ENCODE data around the gene SOX10. TPM values are rescaled to one million over a fixed set of nuclear protein-coding genes. Genes with fewer than 3 reads are reported as not detected.
"Not testable (repeated sequence)": the region's sequence is repeated elsewhere in the genome, so short reads cannot be mapped to it uniquely, and the experiment has no call there.

Gene SOX10
- total RNA-seq, 1 donor from 2014 or later: not detected

DNA sequence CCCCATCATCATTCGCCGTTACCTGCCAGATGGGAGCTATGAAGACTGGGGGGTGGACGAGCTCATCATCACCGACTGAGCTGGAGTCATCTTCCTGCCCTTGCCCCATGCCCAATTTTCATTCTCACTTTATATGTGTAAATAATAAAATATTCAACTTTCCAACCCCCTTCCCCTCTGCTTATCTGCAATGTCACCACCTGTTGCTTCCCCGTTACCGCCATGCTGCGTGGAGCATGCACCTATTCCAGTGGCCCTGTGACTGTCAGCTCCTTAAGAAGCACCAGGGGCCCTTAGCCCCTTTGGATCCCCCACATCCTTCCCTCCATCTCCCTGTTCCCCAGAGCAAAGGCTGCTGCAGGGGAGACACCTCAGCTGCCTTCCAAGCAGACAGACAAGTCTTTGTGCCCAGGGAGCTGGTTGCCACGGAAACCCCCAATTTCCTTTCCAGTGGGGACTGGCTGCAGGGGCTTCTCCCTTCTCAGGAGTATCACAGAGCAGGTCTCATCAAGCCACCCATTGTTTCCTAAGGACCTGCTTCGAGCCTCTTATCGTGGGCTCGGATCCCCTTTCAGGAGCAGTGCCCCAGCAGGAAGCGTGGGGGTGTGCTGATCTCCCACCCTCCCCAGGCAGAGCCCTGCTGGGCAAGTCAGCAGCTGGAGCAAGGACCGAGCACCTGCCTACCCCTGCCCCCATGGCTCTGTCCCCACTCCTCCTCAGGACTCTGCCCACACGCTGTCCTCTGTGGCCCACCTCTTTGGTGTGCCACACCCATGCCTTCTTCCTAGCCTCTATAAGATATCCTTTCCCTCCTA lies 16.5 kb downstream of the SOX10 start:
- no peak for DNase-seq (ENCODE audit: low spot score)

DNA sequence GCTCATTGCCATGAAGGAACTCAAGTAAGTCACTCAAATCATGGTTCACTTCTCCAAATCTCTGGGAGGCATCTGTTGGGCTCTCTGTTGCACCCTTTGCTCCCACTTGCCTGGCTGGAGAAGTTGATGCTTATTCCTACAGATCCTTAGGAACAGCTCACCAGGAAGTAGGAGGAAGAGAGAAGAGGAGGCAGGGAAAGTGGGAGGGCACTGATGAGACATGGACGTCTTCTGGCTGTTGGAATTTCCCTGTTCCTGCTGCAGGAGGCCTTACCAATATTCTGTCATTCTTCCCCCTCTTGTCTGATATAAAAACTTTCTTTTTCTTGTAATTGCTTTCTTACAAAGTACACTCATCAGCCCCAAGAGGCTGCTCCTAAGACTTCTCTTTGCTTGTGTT lies 17.2 kb downstream of the SOX10 start:
- no peak for DNase-seq (ENCODE audit: low spot score)

DNA sequence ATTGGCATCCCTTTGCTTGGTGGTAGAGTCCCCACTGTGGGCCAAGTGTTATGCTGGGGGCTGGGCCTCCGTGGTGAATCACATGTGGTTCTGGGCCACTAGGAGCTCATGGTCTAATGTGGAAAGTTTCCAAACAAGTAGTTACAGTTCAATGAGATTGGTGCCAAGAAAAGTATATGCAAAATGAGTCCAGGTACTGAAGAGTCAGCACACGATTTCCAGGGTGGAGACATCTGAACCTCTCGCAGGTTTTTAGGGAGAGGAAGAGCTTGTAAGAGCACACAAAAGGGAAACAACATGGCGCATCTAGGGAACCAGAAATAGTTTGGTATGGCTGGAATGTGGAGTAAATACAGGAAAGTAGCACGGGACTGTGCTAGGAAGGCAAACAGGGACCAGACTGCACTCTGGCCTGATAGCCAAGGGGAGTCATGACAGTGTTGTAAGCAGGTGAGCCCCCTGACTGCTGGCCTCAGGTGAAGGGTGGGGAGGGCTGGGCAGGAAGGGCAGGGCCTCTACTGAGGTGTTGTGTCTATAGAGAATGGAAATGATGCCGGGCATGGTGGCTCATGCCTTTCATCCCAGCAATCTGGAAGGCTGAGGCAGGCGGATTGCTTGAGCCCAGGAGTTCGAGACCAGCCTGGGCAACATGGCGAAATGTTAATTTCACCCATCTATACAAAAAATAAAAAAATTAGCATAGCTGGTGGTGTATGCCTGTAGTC lies 18.3 kb downstream of the SOX10 start:
- no peak for DNase-seq (ENCODE audit: low spot score)

DNA sequence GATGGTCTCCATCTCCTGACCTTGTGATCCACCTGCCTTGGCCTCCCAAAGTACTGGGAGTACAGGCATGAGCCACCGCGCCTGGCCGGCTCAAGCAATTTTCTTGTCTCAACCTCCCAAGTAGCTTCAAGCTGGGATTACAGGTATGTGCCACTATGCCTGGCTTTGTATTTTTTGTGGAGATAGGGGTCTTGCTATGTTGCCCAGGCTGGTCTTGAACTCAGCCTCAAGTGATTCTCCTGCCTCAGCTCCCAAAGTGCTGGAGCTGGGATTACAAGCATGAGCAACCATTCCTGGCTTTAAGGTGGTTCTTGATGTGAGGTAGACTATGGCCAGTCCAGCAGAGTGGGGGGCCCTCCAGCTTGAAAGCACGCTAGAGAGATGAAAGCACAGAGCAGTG lies 23.3 kb downstream of the SOX10 start:
- DNase-seq (ENCODE audit: low spot score): no peak

DNA sequence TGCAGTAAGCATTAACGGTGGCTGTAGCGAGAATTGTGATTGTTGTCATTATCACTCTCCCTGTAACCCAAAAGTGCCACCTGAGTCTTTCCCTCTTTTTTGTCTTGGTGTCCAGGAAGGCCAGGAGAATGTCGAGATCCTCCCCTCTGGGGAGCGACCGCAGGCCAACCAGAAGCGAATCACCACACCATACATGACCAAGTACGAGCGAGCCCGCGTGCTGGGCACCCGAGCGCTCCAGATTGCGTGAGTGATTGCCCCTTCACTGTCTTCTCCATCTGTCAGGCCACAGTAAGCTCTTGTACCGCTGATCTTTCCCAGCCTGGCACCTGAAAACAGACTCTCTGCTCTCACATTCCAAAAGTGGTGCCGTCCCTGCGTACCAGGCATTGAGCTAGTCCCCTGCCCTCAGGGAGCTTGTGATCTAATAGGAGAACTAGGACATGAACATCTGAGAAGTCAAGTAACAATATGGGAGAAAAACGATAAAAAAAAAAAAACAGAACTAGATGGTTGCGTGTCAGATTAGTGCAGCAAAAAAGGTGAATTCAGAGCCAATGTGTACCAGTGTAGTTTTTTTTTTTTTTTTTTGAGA lies 25.0 kb downstream of the SOX10 start:
- DNase-seq (ENCODE audit: low spot score): no peak

DNA sequence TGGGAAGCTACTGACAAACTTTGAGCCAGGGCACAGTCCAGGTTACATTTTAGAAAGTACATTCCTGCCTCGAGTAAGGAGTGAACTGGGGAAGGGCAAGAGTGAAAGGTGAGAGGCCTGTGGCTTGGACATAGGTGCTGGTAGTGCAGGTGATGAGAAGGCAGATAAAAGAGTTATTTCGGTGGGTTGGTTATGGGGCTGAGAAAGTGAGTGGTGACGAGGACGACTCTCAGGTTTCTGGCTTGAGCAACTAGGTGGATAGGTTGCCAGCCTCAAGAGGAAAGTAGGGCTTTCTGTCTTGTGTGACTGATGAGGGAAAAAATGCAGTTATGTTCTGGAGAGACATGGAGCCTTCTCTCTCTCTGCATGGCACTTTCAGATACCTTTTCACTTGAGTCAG lies 27.1 kb downstream of the SOX10 start:
- no peak for DNase-seq (ENCODE audit: low spot score)

DNA sequence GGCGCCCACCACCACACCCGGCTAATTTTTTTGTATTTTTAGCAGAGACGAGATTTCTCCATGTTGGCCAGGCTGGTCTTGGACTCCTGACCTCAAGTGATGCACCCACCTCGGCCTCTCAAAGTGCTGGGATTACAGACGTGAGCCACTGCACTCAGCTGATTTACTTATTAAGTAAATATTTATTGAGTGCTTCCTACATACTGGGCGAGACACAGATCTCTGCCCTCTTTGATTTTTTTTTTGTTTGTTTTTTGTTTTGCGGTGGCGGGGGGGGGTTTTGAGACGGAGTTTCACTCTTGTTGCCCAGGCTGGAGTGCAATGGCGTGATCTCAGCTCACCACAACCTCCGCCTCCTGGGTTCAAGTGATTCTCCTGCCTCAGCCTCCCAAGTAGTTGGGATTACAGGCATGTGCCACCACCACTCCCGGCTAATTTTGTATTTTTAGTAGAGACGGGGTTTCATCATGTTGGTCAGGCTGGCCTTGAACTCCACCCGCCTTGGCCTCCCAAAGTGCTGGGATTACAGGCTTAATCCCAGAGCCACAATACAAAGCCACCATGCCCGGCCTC lies 28.4 kb downstream of the SOX10 start:
- DNase-seq (ENCODE audit: low spot score): not testable (repeated sequence)

DNA sequence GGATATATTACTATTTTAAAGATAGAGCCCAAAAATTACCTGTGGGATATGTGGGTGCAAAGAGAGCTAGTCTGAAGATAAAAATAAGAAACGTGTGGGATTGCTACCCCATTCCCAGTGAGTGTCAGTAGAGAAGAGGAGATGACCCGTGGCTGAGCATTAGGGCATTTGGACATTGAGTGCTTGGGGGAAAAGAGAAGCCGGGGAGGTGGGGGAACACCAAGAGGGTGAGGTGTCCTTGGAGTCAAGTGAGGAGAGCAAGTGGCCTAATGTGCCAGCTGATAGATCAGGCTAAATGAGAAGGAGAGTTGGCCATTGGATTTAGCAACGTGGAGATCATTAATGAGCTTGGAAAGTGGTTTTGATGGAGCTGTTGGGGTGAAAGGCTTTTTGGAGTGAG lies 29.7 kb downstream of the SOX10 start:
- no peak for DNase-seq (ENCODE audit: low spot score)

DNA sequence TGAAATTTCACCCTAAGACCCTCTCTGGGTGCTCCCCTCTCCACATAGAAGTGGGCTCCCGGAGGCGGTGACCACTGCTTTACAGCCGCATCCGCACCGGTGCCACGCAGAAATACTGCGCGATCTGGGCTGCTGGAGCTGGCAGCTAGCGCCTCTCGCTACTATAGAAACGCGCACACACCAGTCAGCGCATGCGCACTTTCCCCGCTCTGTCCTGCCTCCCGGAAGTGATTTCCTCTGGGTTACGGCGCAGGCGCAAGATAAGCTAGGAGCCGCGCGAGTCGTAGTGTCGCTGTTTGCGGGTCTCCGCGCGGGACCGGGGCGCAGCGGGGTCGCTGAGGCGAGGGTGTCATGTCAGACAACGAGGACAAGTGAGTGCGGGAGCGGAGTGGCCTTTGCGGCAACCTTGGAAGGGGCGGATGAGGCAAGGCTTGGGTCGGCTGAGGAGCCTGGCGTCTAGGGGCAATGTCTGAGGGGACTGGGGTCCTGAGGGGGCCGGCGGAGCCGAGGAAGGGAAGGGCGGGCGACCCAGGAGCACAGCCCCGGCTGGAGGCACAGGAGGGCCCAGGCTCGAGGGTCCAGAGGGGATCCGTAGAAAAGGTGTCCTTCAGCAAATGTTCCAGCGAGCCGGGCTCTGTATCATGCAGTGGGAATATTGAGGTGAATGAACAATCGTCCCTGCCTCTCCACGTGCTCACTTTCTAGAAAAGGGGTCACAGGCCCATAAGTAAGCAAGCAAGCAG lies 30.7 kb downstream of the SOX10 start, which contains the start of the genes C22orf23 and POLR2F:
Gene C22orf23 (minus strand): TSS at position 165 of the 743 bp plus-strand sequence. CDS start 452 bp downstream, outside the sequence.
Gene POLR2F (plus strand): TSS at position 263 of the 743 bp plus-strand sequence. CDS start 89 bp downstream, at position 352.
- peak; percentile 99 for DNase-seq (ENCODE audit: low spot score)

DNA sequence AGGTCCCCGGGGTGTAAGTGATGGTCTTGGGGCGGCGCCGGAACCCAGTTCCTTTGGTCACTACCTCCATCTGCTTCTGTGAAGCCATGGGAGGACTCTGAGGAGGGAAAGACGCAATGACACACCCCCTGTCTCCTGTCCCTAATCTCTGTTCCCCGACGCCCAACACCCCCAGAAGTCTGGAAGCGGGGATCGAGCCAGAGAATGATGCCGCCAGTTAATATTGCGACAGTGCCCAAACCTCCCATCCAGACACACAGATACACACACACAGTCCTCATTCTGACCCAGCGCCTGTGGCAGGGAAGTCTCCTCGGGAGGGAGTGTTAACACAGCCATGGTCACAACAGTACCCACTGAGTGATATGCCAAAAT lies 31.3 kb downstream of the SOX10 start:
- no peak for DNase-seq (ENCODE audit: low spot score)

DNA sequence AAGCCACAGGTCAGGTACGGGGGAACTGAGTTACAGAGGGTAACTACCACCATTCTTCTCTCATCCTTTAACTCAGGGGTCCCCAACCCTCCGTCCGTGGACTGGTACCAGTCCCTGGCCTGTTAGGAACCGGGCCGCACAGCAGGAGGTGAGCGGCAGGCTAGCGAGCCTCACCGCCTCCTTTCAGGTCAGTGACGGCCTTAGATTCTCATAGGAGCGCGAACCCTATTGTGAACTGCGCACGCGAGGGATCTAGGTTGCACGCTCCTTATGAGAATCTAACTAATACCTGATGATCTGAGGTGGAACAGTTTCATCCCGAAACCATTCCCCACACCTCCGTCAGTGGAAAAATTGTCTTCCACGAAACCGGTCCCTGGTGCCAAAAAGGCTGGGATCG lies 31.7 kb downstream of the SOX10 start:
- DNase-seq (ENCODE audit: low spot score): not testable (repeated sequence)

DNA sequence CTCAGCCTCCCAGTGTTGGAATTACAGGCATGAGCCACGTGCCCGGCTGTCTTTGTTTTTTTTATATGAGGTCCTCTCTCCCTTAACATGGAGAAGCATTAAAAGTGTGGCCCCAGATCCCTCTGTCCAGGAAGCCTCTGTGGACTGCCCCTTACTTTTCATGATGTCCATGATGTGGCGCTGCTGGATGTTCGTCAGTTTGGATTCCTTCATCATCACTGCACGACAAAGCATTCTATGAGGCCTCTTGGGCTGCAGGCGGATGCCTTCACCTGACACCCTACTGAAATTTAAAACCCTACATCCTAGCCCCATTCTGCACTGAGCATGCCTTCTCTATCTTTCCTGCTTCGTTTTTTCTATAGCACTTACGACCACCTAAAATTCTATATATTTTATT lies 33.0 kb downstream of the SOX10 start:
- no peak for DNase-seq (ENCODE audit: low spot score)

DNA sequence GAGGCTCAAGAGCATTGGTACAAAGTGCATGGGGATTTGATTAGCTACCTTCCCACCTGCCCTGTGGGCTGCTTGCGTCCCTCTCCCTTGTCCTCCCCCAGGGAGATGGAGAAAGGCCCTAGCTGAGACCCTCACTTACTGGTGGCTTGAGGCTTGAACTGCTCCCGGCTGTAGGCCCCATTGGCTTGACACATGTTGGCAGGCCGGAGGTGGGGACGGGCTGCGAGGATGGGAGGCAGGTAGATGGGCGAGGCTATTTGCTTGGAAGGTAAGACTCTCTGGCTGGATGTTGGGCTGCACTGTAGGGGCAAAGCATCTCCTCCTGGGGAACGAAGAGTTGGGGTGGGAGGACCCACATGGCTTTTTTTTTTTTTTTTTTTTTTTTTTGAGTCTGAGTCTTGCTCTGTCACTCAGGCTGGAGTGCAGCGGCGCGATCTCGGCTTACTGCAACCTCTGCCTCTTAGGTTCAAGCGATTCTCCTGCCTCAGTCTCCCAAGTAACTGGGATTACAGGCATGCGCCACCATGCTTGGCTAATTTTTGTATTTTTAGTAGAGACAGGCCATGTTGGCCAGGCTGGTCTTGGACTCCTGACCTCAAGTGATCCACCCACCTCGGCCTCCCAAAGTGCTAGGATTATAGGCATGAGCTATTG lies 37.1 kb downstream of the SOX10 start:
- DNase-seq (ENCODE audit: low spot score): not testable (repeated sequence)

DNA sequence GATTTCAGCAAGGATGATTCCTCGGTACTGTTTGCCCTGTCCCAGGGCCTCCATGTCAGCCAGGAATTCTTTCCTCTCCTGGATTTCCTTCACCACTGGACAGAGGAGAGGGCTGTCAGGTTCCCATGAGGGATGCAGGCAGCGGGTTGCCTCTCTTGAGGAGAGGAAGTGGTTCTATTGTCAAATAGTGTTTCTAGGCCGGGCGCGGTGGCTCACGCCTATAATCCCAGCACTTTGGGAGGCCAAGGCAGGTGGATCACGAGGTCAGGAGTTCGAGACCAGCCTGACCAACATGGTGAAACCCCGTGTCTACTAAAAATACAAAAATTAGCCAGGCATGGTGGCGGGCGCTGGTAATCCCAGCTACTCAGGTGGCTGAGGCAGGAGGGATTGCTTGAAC lies 39.9 kb downstream of the SOX10 start:
- not testable (repeated sequence) for DNase-seq (ENCODE audit: low spot score)

DNA sequence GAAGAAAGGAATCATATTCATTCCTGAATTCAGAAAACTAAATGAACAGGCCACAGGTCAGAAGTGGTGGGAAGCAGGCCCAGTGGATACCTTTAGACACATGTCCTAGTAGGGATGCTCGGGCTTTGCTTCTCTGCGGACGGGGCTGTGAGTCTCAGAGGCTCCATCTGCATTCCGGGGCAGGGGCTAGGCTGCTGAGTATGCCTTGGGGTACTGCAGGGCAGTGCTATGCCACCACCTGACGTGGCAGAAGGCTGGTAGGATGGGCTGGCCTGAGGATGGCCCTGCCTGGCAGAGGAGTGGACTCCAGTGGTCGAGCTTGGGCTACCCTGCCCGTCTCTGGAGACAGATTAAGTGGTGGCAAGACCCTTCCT lies 40.5 kb downstream of the SOX10 start:
- no peak for DNase-seq (ENCODE audit: low spot score)

DNA sequence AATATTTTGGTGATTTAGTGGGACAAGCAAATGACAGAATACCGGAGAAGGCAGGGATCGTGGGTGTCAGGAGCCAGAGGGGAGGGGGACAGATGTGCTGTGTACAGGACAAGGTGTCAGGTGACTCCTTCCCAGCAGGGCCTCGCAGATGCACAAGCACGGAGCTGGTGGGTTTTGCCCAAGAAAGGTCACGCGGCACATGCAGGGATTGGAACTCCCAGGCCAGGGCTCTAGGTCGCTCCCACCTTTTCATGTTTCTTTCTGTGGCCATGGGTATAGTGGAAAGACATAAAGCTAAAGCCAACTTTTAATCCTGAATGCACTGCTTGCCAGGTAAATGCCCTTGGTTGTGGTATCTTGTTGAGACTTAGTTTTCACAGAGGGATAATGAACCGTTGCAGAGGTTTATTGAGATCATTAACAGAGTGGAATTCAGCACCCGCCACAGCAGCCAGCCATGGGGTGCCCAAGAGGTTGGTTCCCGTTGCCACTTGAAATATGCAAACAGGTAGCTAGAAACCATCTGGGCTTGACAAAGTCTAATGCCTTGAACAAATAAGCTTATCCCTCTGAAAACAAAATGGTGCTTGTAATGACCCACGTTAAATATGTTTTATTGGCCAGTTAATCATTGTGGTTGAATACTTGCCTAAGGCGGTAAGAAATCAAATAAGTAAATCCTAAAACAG lies 41.1 kb downstream of the SOX10 start:
- DNase-seq (ENCODE audit: low spot score): no peak

DNA sequence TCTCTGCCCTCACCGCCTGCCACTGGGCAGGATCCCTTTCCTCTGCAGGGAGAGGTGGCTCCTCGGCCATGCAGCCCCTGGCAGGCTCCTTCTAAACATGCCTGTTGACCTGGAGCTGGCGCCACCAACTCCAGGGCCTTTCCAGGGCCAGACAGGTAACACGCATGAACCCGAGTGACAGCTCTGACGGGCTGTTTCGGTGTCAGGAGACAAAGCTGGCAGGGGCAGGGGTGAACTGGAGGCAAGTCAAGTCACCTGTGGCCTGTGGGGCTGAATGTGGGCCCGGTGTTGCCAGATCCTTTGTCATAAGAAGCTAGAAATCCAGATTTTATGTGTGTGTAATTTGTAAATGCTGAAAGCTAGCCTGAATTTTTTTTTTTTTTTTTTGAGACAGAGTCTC lies 42.2 kb downstream of the SOX10 start:
- no peak for DNase-seq (ENCODE audit: low spot score)

DNA sequence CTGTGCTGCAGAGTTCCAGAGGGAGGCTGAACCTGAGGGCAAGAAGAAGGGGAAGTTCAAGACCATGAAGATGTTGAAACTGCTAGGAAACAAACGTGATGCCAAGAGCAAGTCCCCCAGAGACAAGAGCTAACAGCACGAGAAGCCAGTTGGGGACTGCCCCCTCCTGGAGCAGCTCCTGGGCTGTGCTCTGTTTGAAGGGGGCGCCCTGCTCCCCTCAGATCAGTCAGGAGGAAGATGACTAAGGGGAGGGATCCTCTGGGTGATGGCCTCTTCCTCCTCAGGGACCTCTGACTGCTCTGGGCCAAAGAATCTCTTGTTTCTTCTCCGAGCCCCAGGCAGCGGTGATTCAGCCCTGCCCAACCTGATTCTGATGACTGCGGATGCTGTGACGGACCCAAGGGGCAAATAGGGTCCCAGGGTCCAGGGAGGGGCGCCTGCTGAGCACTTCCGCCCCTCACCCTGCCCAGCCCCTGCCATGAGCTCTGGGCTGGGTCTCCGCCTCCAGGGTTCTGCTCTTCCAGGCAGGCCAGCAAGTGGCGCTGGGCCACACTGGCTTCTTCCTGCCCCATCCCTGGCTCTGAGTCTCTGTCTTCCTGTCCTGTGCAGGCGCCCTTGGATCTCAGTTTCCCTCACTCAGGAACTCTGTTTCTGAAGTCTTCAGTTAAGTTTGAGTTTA lies 43.5 kb downstream of the SOX10 start:
- no peak for DNase-seq (ENCODE audit: low spot score)

DNA sequence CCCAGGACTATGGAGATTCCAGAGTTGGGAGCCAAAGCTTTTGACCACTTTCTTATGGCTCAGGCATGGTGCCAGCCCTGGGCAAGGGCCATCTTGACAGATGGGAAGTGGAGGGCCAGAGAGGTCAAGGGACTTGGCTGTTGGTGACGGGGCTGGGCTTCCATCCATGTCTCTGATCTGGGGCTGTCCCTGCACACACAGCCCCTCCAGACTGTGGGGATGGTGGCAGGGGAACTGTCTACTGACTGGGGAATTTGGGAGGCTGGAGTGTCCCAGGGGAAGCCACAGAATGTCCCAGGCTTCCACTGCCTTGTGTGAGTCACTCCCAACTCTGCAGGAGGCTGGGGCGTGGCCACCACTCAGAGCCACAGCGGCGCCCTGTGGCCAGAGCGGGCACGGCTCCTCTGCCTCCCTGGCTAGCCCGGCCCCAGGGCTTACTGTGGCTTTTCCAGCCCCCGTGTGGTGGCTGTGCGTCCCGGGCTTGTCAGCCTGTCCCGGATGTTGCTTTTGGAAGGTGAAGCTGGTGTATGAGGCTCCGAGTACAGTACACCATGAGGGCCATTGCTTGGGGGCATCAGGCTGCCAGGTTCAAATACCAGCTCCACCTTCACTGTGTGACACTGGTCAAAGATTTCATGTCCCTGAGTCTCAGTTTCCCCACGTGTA lies 50.5 kb downstream of the SOX10 start:
- peak; percentile 97 for DNase-seq (ENCODE audit: low spot score)

All from mesenteric fat pad (tissue), 1 donor.